T-helper 1 cell (primary cell): ENCODE results near the gene KDM8.
"Not testable (repeated sequence)": the region's sequence is repeated elsewhere in the genome, so short reads cannot be mapped to it uniquely, and the experiment has no call there.

Experiments
- DNase-seq, 5 donors: peaks; one replicate each; pipeline ENCODE4 v3.0.0-alpha.2; 2012 to 2020

The KDM8 gene

GRCh38 chr16:27191352-27191924, 11.9 kb upstream of the KDM8 start:
- no peak for DNase-seq

GRCh38 chr16:27193300-27193990, 9.9 kb upstream of the KDM8 start:
- DNase-seq, result no peak

- no peak for DNase-seq
Measured at GRCh38 chr16:27195076-27195741, 8.1 kb upstream of the KDM8 start.

- DNase-seq, result peak in 4 of 5 donors; percentile 37 to 72 (median 43)
Measured at GRCh38 chr16:27195941-27196595, 7.3 kb upstream of the KDM8 start.

- no peak for DNase-seq
Measured at GRCh38 chr16:27197004-27197403, 6.3 kb upstream of the KDM8 start.

- DNase-seq, result no peak
Measured at GRCh38 chr16:27198451-27199234, 4.7 kb upstream of the KDM8 start.

- DNase-seq, result no peak
Measured at GRCh38 chr16:27199235-27199586, 4.1 kb upstream of the KDM8 start.

GRCh38 chr16:27199736-27200135, 3.6 kb upstream of the KDM8 start:
- DNase-seq, result peak in 1 of 5 donors; percentile 85

- DNase-seq, result not testable (repeated sequence)
Measured at GRCh38 chr16:27200914-27201313, 2.4 kb upstream of the KDM8 start.

GRCh38 chr16:27202923-27203506, 311 bp upstream of the KDM8 start:
- DNase-seq, result peak in 4 of 5 donors; percentile 71 to 87 (median 81)

GRCh38 chr16:27204312-27204915, 1.1 kb downstream of the KDM8 start:
- DNase-seq, result no peak

- DNase-seq, result no peak
Measured at GRCh38 chr16:27205423-27206065, 2.2 kb downstream of the KDM8 start.

GRCh38 chr16:27207121-27207520, 3.8 kb downstream of the KDM8 start:
- DNase-seq, result not testable (repeated sequence)

- no peak for DNase-seq
Measured at GRCh38 chr16:27208081-27208680, 4.9 kb downstream of the KDM8 start.

- DNase-seq, result no peak
Measured at GRCh38 chr16:27208796-27209195, 5.5 kb downstream of the KDM8 start.

GRCh38 chr16:27209591-27209990, 6.3 kb downstream of the KDM8 start:
- no peak for DNase-seq

GRCh38 chr16:27210174-27210573, 6.8 kb downstream of the KDM8 start:
- DNase-seq, result no peak

- no peak for DNase-seq
Measured at GRCh38 chr16:27211026-27211425, 7.7 kb downstream of the KDM8 start.

- no peak for DNase-seq
Measured at GRCh38 chr16:27214084-27214961, 11.0 kb downstream of the KDM8 start.

- DNase-seq, result no peak
Measured at GRCh38 chr16:27215660-27216059, 12.3 kb downstream of the KDM8 start.
